HepG2 (cell line): ENCODE data around the gene COX4I1. TPM values are rescaled to one million over a fixed set of nuclear protein-coding genes. Genes with fewer than 3 reads are reported as not detected.

Experiments
- FOXC1 ChIP-seq: sonication (generic); formaldehyde crosslinking; IDR thresholded peaks from 2 replicates; pipeline ENCODE4 v1.8.0; 2022; ENCODE audit warnings: mild to moderate bottlenecking, missing genetic modification reagents, borderline replicate concordance
- KLF16 ChIP-seq, 2 experiments: sonication (generic) in 1 of 2; formaldehyde crosslinking in 1 of 2; IDR thresholded peaks; 2 replicates each; pipeline versions ENCODE4 v1.6.1 to v1.8.0; 2016 to 2023; ENCODE audit warnings: missing genetic modification reagents in 2 of 2, missing compliant biosample characterization in 1 of 2
- MTF2 ChIP-seq: sonication (generic); formaldehyde crosslinking; IDR thresholded peaks from 2 replicates; pipeline ENCODE4 v1.5.0; 2020; ENCODE audit warnings: missing genetic modification reagents, borderline replicate concordance
- NCOR1 ChIP-seq: fragments of 200-600 bp; sonication (generic); IDR thresholded peaks from 2 replicates; pipeline ENCODE4 v1.7.0; 2017; ENCODE audit warnings: antibody characterized with exemption, low read length, borderline replicate concordance
- SP5 ChIP-seq: IDR thresholded peaks from 2 replicates; pipeline ENCODE4 v1.6.1; 2016; ENCODE audit warnings: low read depth, borderline replicate concordance
- TBX2 ChIP-seq: sonication (generic); formaldehyde crosslinking; IDR thresholded peaks from 2 replicates; pipeline ENCODE4 v1.5.0; 2020; ENCODE audit warnings: missing genetic modification reagents, mild to moderate bottlenecking, borderline replicate concordance
- ZNF138 ChIP-seq: sonication (generic); formaldehyde crosslinking; IDR thresholded peaks from 2 replicates; pipeline ENCODE4 v1.5.0; 2020; ENCODE audit warnings: mild to moderate bottlenecking, low read depth, missing genetic modification reagents
- ZNF292 ChIP-seq: sonication (generic); formaldehyde crosslinking; IDR thresholded peaks from 2 replicates; pipeline ENCODE4 v1.8.1; 2022; ENCODE audit warnings: mild to moderate bottlenecking, low read depth, missing genetic modification reagents, borderline replicate concordance
- ZNF431 ChIP-seq: sonication (generic); formaldehyde crosslinking; IDR thresholded peaks from 2 replicates; pipeline ENCODE4 v1.9.0; 2022; ENCODE audit warnings: missing genetic modification reagents, low read depth, mild to moderate bottlenecking, borderline replicate concordance
- ZNF674 ChIP-seq: sonication (generic); formaldehyde crosslinking; IDR thresholded peaks from 2 replicates; pipeline ENCODE4 v1.5.0; 2020; ENCODE audit warnings: low read depth, mild to moderate bottlenecking, missing genetic modification reagents
- ZNF891 ChIP-seq: sonication (generic); formaldehyde crosslinking; IDR thresholded peaks from 2 replicates; pipeline ENCODE4 v1.5.0; 2020; ENCODE audit warnings: mild to moderate bottlenecking, missing genetic modification reagents
- polyA plus RNA-seq, 8 experiments: library from polyadenylated mRNA; depleted of rRNA in 3 of 8; stranded (reverse) in 7 of 8; unstranded in 1 of 8; fragments of >200 nt; fragmentation: Illumina TruSeq in 4 of 8; extraction: Trizol in 4 of 8; gene quantifications; 2 replicates each; pipeline versions ENCODE4 v1.2.1 to v1.2.3, GENCODE V29; 2011 to 2016; ENCODE audit warnings: low read depth in 4 of 8, missing spikeins in 1 of 8, mixed read lengths in 1 of 8; ENCODE audit not compliant: insufficient read depth in 1 of 8
- total RNA-seq, 5 experiments: library from RNA; depleted of rRNA; stranded (reverse); fragments of >200 nt; fragmentation: Illumina TruSeq; extraction: Trizol; gene quantifications; 2 replicates each; pipeline ENCODE4 v1.2.3, GENCODE V29; 2016; ENCODE audit warnings: low read depth in 1 of 5
- TF ChIP-seq, protein P1 (sequence below): sonication (generic); formaldehyde crosslinking; IDR thresholded peaks from 2 replicates; pipeline ENCODE4 v1.5.0; 2020; ENCODE audit warnings: mild to moderate bottlenecking, missing genetic modification reagents
- TF ChIP-seq, protein P2 (sequence below): sonication (generic); formaldehyde crosslinking; IDR thresholded peaks from 2 replicates; pipeline ENCODE4 v1.4.0; 2020; ENCODE audit warnings: missing genetic modification reagents
- TF ChIP-seq, protein P3 (sequence below): sonication (generic); formaldehyde crosslinking; IDR thresholded peaks from 2 replicates; pipeline ENCODE4 v1.5.1; 2020; ENCODE audit warnings: mild to moderate bottlenecking, missing genetic modification reagents, borderline replicate concordance

COX4I1 gene
- total and polyA plus RNA-seq, 2 of the 13 experiments (the other 11 are each of a cell fraction or from before 2014, with no cell fraction given) = 658 to 902 TPM

DNA sequence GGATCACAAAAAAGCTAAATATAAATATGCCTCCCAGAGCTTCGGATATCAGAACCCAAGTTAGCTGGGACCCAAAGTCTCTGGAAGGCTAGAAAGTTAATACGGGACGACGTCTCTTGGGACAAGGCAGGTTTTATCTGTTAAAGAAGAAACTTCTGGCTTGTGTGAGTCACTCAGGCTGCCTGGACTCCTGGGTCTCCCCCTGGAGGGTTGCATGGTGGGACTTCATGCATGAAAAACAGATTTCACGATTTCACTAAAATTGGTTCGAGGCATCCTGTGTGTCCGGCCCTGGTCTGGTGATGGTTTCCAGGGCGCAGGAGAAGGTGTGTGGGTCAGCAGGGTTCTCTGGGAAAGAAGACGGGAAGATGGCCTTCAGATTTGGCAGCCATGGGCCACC is 47.0 kb downstream of the COX4I1 start (continued):
- TF ChIP-seq, protein P1, sequence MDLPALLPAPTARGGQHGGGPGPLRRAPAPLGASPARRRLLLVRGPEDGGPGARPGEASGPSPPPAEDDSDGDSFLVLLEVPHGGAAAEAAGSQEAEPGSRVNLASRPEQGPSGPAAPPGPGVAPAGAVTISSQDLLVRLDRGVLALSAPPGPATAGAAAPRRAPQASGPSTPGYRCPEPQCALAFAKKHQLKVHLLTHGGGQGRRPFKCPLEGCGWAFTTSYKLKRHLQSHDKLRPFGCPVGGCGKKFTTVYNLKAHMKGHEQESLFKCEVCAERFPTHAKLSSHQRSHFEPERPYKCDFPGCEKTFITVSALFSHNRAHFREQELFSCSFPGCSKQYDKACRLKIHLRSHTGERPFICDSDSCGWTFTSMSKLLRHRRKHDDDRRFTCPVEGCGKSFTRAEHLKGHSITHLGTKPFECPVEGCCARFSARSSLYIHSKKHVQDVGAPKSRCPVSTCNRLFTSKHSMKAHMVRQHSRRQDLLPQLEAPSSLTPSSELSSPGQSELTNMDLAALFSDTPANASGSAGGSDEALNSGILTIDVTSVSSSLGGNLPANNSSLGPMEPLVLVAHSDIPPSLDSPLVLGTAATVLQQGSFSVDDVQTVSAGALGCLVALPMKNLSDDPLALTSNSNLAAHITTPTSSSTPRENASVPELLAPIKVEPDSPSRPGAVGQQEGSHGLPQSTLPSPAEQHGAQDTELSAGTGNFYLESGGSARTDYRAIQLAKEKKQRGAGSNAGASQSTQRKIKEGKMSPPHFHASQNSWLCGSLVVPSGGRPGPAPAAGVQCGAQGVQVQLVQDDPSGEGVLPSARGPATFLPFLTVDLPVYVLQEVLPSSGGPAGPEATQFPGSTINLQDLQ (CRISPR knock-in tag) = no peak
- no peak; the same call in 1 of the 2 replicates for TF ChIP-seq ZNF891 (CRISPR knock-in tag)
- TF ChIP-seq ZNF138 (CRISPR knock-in tag) = no peak
- 0 out of 2 replicates have a peak, but pooled peaks have one; percentile 15 for TF ChIP-seq FOXC1 (CRISPR knock-in tag)
- TF ChIP-seq KLF16 (CRISPR knock-in tag; IDR thresholded peaks at IDR 0.05) = no peak
- peak; percentile 80; the same call in 1 of the 2 replicates for TF ChIP-seq MTF2 (CRISPR knock-in tag)
- TF ChIP-seq ZNF674 = 0 out of 2 replicates have a peak, but pooled peaks have one; percentile 22
- no peak for TF ChIP-seq NCOR1
- TF ChIP-seq, protein P2, sequence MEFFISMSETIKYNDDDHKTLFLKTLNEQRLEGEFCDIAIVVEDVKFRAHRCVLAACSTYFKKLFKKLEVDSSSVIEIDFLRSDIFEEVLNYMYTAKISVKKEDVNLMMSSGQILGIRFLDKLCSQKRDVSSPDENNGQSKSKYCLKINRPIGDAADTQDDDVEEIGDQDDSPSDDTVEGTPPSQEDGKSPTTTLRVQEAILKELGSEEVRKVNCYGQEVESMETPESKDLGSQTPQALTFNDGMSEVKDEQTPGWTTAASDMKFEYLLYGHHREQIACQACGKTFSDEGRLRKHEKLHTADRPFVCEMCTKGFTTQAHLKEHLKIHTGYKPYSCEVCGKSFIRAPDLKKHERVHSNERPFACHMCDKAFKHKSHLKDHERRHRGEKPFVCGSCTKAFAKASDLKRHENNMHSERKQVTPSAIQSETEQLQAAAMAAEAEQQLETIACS (CRISPR knock-in tag) = 0 out of 2 replicates have a peak, but pooled peaks have one; percentile 24
- TF ChIP-seq, protein P3, sequence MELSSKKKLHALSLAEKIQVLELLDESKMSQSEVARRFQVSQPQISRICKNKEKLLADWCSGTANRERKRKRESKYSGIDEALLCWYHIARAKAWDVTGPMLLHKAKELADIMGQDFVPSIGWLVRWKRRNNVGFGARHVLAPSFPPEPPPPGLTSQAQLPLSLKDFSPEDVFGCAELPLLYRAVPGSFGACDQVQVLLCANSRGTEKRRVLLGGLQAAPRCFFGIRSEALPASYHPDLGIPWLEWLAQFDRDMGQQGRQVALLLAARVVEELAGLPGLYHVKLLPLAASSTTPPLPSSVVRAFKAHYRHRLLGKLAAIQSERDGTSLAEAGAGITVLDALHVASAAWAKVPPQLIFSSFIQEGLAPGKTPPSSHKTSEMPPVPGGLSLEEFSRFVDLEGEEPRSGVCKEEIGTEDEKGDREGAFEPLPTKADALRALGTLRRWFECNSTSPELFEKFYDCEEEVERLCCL (CRISPR knock-in tag) = no peak
- TF ChIP-seq ZNF292 = no peak
- TF ChIP-seq SP5 (CRISPR knock-in tag) = no peak
- no peak for TF ChIP-seq ZNF431
- 0 out of 2 replicates have a peak, but pooled peaks have one; percentile 5 for TF ChIP-seq TBX2 (CRISPR knock-in tag)
- TF ChIP-seq, all 625 proteins: peak for 9
